ENCODE results near the gene CCR5AS. TPM values are rescaled to one million over a fixed set of nuclear protein-coding genes. Genes with fewer than 3 reads are reported as not detected.

Gene CCR5AS

Other genes with a start within 250 kb of the CCR5AS start
- not detected in 2 replicates for gene CCR1, start 198.8 kb downstream of the CCR5AS start, total RNA-seq (2014; rRNA removed; shearing (Covaris generic))
- gene CCR3, start 164.6 kb downstream of the CCR5AS start, total RNA-seq (2014; rRNA removed; shearing (Covaris generic)): not detected in 2 replicates
- gene CCR2, start 53.0 kb downstream of the CCR5AS start, total RNA-seq (2014; rRNA removed; shearing (Covaris generic)): not detected in 2 replicates
- gene CCR5, start 36.1 kb downstream of the CCR5AS start, total RNA-seq (2014; rRNA removed; shearing (Covaris generic)): not detected in 2 replicates
- 0.29 TPM in 1 of 2 replicates, not detected in the other for gene CCRL2, start 193 bp upstream of the CCR5AS start, total RNA-seq (2014; rRNA removed; shearing (Covaris generic))
- not detected in 2 replicates for gene LTF, start 57.8 kb upstream of the CCR5AS start, total RNA-seq (2014; rRNA removed; shearing (Covaris generic))
- not detected in 2 replicates for gene RTP3, start 90.9 kb upstream of the CCR5AS start, total RNA-seq (2014; rRNA removed; shearing (Covaris generic))
- gene LRRC2, start 159.2 kb upstream of the CCR5AS start, total RNA-seq (2014; rRNA removed; shearing (Covaris generic)): 0.36 and 0.40 TPM in 2 replicates
- gene FAM240A, start 205.5 kb upstream of the CCR5AS start, total RNA-seq (2014; rRNA removed; shearing (Covaris generic)): not detected in 2 replicates

All from Daoy (cell line).